PC-3 (cell line): ENCODE results near the gene PAPSS2. TPM values are rescaled to one million over a fixed set of nuclear protein-coding genes. Genes with fewer than 3 reads are reported as not detected.
"Not testable (repeated sequence)": the region's sequence is repeated elsewhere in the genome, so short reads cannot be mapped to it uniquely, and the experiment has no call there.

ENCODE experiments used
- ATAC-seq: fragments of 200-7000 bp; cut with Tn5 transposase; 2 replicates; pipeline ENCODE4 v1.9.1; 2020; ENCODE audit warnings: mild to moderate bottlenecking, moderate library complexity
- BruUV-seq: library from RNA; stranded (reverse); fragments of 400-500 nt; replicated peaks from 2 replicates; lab custom pipeline; 2021; lab: Mats Ljungman, UMichigan
- CTCF ChIA-PET: fragments of 300-600 bp; sonication (Branson Sonifier 250); formaldehyde crosslinking; loops from one replicate; lab custom pipeline; 2022; ENCODE audit warnings: antibody characterized with exemption; lab: Charles Lee
- POLR2A ChIA-PET: fragments of 300-600 bp; sonication (Branson Sonifier 250); formaldehyde crosslinking; loops from one replicate; lab custom pipeline; 2022; ENCODE audit warnings: antibody characterized with exemption; ENCODE audit not compliant: unreplicated experiment; lab: Charles Lee
- DNase-seq: peaks from one replicate; pipeline ENCODE4 v3.0.0-alpha.2; 2015
- H2AFZ ChIP-seq: fragments of 300-600 bp; sonication (generic); 2 replicates; pipeline ENCODE4 v1.6.0; 2016; ENCODE audit warnings: antibody characterized with exemption, low read length
- H3F3A ChIP-seq: fragments of 300-600 bp; sonication (generic); one replicate; pipeline ENCODE4 v1.6.0; 2017; ENCODE audit warnings: antibody characterized with exemption, low read length, control low read depth, mild to moderate bottlenecking; ENCODE audit not compliant: unreplicated experiment
- H3K27ac ChIP-seq: fragments of 300-600 bp; sonication (generic); 2 replicates; pipeline ENCODE4 v1.5.1; 2016; ENCODE audit warnings: mild to moderate bottlenecking, low read length
- H3K27me3 ChIP-seq: fragments of 300-600 bp; sonication (generic); 2 replicates; pipeline ENCODE4 v1.6.1; 2016; ENCODE audit warnings: low read length, mixed read lengths
- H3K36me3 ChIP-seq: fragments of 300-600 bp; sonication (generic); 2 replicates; pipeline ENCODE4 v1.6.1; 2016; ENCODE audit warnings: low read depth, mixed run types, low read length, mixed read lengths
- H3K4me1 ChIP-seq: fragments of 300-600 bp; sonication (generic); 2 replicates; pipeline ENCODE4 v1.5.1; 2016; ENCODE audit warnings: low read length; ENCODE audit not compliant: insufficient read depth
- H3K4me2 ChIP-seq: fragments of 300-600 bp; sonication (generic); 2 replicates; pipeline ENCODE4 v1.6.0; 2016; ENCODE audit warnings: low read length
- H3K4me3 ChIP-seq: fragments of 300-600 bp; sonication (generic); 2 replicates; pipeline ENCODE4 v1.5.1; 2016; ENCODE audit warnings: mild to moderate bottlenecking, low read length, mixed read lengths
- H3K79me2 ChIP-seq: fragments of 300-600 bp; sonication (generic); 2 replicates; pipeline ENCODE4 v1.6.1; 2017; ENCODE audit warnings: low read length, mixed read lengths
- H3K9ac ChIP-seq: fragments of 300-600 bp; sonication (generic); 2 replicates; pipeline ENCODE4 v1.6.0; 2016; ENCODE audit warnings: mild to moderate bottlenecking, low read length
- H3K9me2 ChIP-seq: fragments of 300-600 bp; sonication (generic); replicated peaks from 2 replicates; pipeline ENCODE4 v1.6.1; 2016; ENCODE audit warnings: mixed run types, low read length, mixed read lengths
- H3K9me3 ChIP-seq: fragments of 300-600 bp; sonication (generic); 2 replicates; pipeline ENCODE4 v1.6.1; 2016; ENCODE audit warnings: low read length, mixed read lengths
- H4K20me1 ChIP-seq: fragments of 300-600 bp; sonication (generic); 2 replicates; pipeline ENCODE4 v1.6.1; 2016; ENCODE audit warnings: low read length, mixed read lengths
- EZH2 ChIP-seq: fragments of 300-600 bp; sonication (generic); IDR thresholded peaks from one replicate; pipeline ENCODE4 v1.6.1; 2017; ENCODE audit warnings: antibody characterized with exemption, mild to moderate bottlenecking, low read length; ENCODE audit not compliant: unreplicated experiment
- EZH2phosphoT487 ChIP-seq: fragments of 300-600 bp; sonication (generic); IDR thresholded peaks from 2 replicates; pipeline ENCODE4 v1.6.1; 2018; ENCODE audit warnings: mild to moderate bottlenecking, antibody characterized with exemption, low read length, borderline replicate concordance
- intact Hi-C: fragments of 100-400 bp; cut with micrococcal nuclease; formaldehyde crosslinking; loops from 2 replicates; pipeline ENCODE4 v1.9.0; 2023
- total RNA-seq: library from RNA; depleted of rRNA; stranded (reverse); fragments of >200 nt; gene quantifications from 2 replicates; pipeline ENCODE4 v1.2.3, GENCODE V29; 2014
- TF ChIP-seq, protein P1 (sequence below): fragments of 300-600 bp; sonication (generic); conservative IDR thresholded peaks from 2 replicates; pipeline ENCODE4 v1.5.1; 2017; ENCODE audit warnings: antibody characterized with exemption, low read depth, mild to moderate bottlenecking, low read length

Gene PAPSS2
- total RNA-seq, 1 experiment from 2014 or later: 16.4 TPM

DNA sequence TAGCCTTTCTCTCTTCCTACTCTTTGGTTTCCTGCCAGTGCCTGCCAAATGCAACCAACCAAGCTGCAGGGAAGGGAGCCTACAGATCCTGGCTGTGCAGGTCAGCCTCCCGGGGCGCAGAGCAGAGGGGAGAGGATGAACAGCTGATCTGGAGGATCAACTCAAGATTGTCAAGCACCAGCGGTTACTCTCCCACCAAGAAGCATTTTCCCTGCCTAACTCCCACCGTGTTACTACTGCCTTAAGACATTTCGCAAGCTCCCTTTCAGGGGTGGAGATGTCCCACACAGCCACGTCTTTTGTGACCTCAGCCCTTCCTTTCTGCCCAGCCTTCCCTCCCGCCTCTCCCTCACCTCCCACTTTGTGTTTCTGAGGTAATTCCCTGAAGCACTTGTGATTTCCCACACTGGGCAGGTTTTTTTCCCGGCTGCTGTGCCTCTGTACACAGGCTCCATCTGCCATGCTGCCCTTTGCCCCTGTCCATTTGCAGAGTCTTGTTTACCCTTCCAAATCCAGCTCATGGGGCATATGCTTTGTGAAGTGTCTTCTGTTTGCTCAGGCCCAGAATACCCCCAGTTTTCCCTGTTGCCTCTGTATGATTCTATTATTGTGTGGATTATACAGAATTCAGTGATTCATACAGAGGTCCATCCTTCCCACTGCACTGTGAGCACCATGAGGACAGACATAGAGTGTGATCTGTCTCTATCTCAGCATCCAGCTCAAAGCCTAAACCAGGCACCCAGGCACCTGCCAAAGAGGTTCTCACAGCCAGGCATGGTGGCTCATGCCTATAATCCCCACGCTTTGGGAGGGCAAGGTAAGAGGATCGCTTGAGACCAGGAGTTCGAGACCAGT, 40.9 kb upstream of the PAPSS2 start:
- Histone ChIP-seq H3K27ac (no peak overlapping the region), H3K36me3 (no peaks in the 10 kb centered on the region), H3K4me2 (no peak overlapping the region), H3F3A (no peaks in the 10 kb centered on the region), H3K27me3 (no peaks in the 10 kb centered on the region), H3K79me2 (no peaks in the 10 kb centered on the region), H2AFZ (no peak overlapping the region), H3K4me1 (peaks cover 19% of the 10 kb centered on the region; the same call in 1 of the 2 replicates), H3K9ac (no peak overlapping the region), H3K4me3 (no peak overlapping the region), H3K9me3 (no peaks in the 10 kb centered on the region), H3K9me2 (no peaks in the 10 kb centered on the region), H4K20me1 (no peaks in the 10 kb centered on the region)
- POLR2A ChIA-PET: no interaction called here
- no peak for ATAC-seq
- no TSS peak for BruUV-seq
- peak; percentile 10 for DNase-seq
- CTCF ChIA-PET: no interaction called here
- TF ChIP-seq, protein P1, sequence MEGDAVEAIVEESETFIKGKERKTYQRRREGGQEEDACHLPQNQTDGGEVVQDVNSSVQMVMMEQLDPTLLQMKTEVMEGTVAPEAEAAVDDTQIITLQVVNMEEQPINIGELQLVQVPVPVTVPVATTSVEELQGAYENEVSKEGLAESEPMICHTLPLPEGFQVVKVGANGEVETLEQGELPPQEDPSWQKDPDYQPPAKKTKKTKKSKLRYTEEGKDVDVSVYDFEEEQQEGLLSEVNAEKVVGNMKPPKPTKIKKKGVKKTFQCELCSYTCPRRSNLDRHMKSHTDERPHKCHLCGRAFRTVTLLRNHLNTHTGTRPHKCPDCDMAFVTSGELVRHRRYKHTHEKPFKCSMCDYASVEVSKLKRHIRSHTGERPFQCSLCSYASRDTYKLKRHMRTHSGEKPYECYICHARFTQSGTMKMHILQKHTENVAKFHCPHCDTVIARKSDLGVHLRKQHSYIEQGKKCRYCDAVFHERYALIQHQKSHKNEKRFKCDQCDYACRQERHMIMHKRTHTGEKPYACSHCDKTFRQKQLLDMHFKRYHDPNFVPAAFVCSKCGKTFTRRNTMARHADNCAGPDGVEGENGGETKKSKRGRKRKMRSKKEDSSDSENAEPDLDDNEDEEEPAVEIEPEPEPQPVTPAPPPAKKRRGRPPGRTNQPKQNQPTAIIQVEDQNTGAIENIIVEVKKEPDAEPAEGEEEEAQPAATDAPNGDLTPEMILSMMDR: no peak
- TF ChIP-seq EZH2phosphoT487 (no peak), EZH2 (no peak)
- intact Hi-C loops: no loop called here

GRCh38 chr10:87619705-87620104, 40.0 kb upstream of the PAPSS2 start:
- no peak overlapping the region for H3K4me3 ChIP-seq
- no peak overlapping the region for H3K4me2 ChIP-seq
- H3K27me3 ChIP-seq: no peaks in the 10 kb centered on the region
- ChIA-PET POLR2A (no interaction called here), CTCF (no interaction called here)
- no peak overlapping the region for H3K9ac ChIP-seq
- DNase-seq: peak; percentile 30
- peak; percentile 49 for ATAC-seq
- H4K20me1 ChIP-seq: no peaks in the 10 kb centered on the region
- no peaks in the 10 kb centered on the region for H3K9me3 ChIP-seq
- no peak overlapping the region for H2AFZ ChIP-seq
- peaks cover 19% of the 10 kb centered on the region; the same call in 1 of the 2 replicates for H3K4me1 ChIP-seq
- H3K27ac ChIP-seq: no peak overlapping the region
- H3F3A ChIP-seq: no peaks in the 10 kb centered on the region
- no peaks in the 10 kb centered on the region for H3K36me3 ChIP-seq
- no TSS peak for BruUV-seq
- H3K79me2 ChIP-seq: no peaks in the 10 kb centered on the region
- no peaks in the 10 kb centered on the region for H3K9me2 ChIP-seq
- intact Hi-C loops: no loop called here
- TF ChIP-seq EZH2phosphoT487 (no peak), EZH2 (no peak)
- TF ChIP-seq, protein P1: no peak

DNA sequence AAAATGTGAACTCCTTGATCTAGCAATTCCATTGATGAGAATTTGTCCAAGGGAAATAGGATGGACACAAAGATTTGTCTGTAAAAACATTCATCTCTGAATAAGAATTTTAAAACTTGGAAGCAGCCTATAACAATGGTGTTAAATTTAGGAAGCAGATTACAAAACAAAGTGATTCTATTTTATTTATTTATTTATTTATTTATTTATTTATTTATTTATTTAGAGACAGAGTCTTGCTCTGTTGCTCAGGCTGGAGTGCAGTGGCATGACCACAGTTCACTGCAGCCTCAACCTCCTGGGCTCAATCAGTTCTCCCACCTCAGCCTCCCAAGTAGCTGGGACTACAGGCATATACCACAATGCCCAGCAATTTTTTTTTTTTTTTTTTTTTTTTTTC, 38.2 kb upstream of the PAPSS2 start:
- H2AFZ ChIP-seq, H3K9me3 ChIP-seq, H3K9me2 ChIP-seq, H3F3A ChIP-seq, H3K4me2 ChIP-seq, H4K20me1 ChIP-seq, POLR2A ChIA-PET, H3K4me3 ChIP-seq, ATAC-seq, H3K79me2 ChIP-seq, CTCF ChIA-PET, H3K27ac ChIP-seq, H3K27me3 ChIP-seq, H3K9ac ChIP-seq, BruUV-seq, intact Hi-C loops, DNase-seq, H3K36me3 ChIP-seq: not testable (repeated sequence)
- H3K4me1 ChIP-seq: peaks cover 19% of the 10 kb centered on the region; the same call in 1 of the 2 replicates
